SU-DHL-6 (cell line): ENCODE results near the gene PRICKLE2.

Experiments
- H2AFZ ChIP-seq: fragments of 200-600 bp; sonication (generic); 2 replicates; pipeline ENCODE4 v1.6.1; 2014; ENCODE audit warnings: low read depth, mild to moderate bottlenecking, moderate library complexity, mixed read lengths, antibody characterized with exemption, low read length; ENCODE audit not compliant: severe bottlenecking
- H3F3A ChIP-seq: fragments of 200-600 bp; shearing (Covaris generic); 2 replicates; pipeline ENCODE4 v1.6.0; 2016; ENCODE audit warnings: antibody characterized with exemption, mild to moderate bottlenecking; ENCODE audit not compliant: insufficient read depth
- H3K27ac ChIP-seq: fragments of 200-600 bp; sonication (generic); 2 replicates; pipeline ENCODE4 v1.5.1; 2016; ENCODE audit warnings: low read depth, mild to moderate bottlenecking, low read length, moderate library complexity, mixed read lengths
- H3K27me3 ChIP-seq: fragments of 200-600 bp; sonication (generic), shearing (Covaris generic); 2 replicates; pipeline ENCODE4 v1.6.0; 2014; ENCODE audit warnings: mild to moderate bottlenecking, low read length
- H3K36me3 ChIP-seq: fragments of 200-600 bp; sonication (generic); 2 replicates; pipeline ENCODE4 v1.6.1; 2014; ENCODE audit warnings: mild to moderate bottlenecking, low read length, mixed read lengths
- H3K4me2 ChIP-seq: fragments of 300-600, 200-600 bp; shearing (Covaris generic), sonication (generic); 2 replicates; pipeline ENCODE4 v1.6.0; 2014; ENCODE audit warnings: low read length, low read depth, mild to moderate bottlenecking; ENCODE audit not compliant: poor library complexity, severe bottlenecking
- H3K4me3 ChIP-seq: fragments of 200-600 bp; sonication (generic); 2 replicates; pipeline ENCODE4 v1.5.1; 2014; ENCODE audit warnings: antibody characterized with exemption, low read length, mild to moderate bottlenecking, mixed read lengths; ENCODE audit not compliant: insufficient read depth, poor library complexity, severe bottlenecking
- H3K79me2 ChIP-seq: fragments of 200-600 bp; sonication (generic); 2 replicates; pipeline ENCODE4 v1.6.1; 2014; ENCODE audit warnings: mild to moderate bottlenecking, low read length, moderate library complexity; ENCODE audit not compliant: insufficient read depth
- H3K9ac ChIP-seq: fragments of 200-600 bp; sonication (generic); 2 replicates; pipeline ENCODE4 v1.7.0; 2014; ENCODE audit warnings: mild to moderate bottlenecking, low read length
- H3K9me2 ChIP-seq: fragments of 200-600 bp; sonication (generic); replicated peaks from 2 replicates; pipeline ENCODE4 v1.6.1; 2014; ENCODE audit warnings: low read length; ENCODE audit not compliant: insufficient read depth
- H3K9me3 ChIP-seq: fragments of 200-600 bp; sonication (generic); 2 replicates; pipeline ENCODE4 v1.6.1; 2014; ENCODE audit warnings: low read length, mixed read lengths; ENCODE audit not compliant: insufficient read depth
- H4K20me1 ChIP-seq: fragments of 200-600 bp; sonication (generic); 2 replicates; pipeline ENCODE4 v1.6.1; 2014; ENCODE audit warnings: low read depth, mild to moderate bottlenecking, antibody characterized with exemption, low read length, moderate library complexity, mixed read lengths
- EZH2phosphoT487 ChIP-seq: fragments of 200-600 bp; sonication (generic), shearing (Covaris generic); conservative IDR thresholded peaks from 2 replicates; pipeline ENCODE4 v1.6.1; 2018; ENCODE audit warnings: mild to moderate bottlenecking, antibody characterized with exemption, low read length, moderate library complexity, mixed read lengths
- TF ChIP-seq, protein P1 (sequence below): fragments of 200-600 bp; sonication (generic); IDR thresholded peaks from one replicate; pipeline ENCODE4 v1.5.1; 2017; ENCODE audit warnings: antibody characterized with exemption, mild to moderate bottlenecking, low read length, moderate library complexity; ENCODE audit not compliant: insufficient read depth, poor library complexity, severe bottlenecking

The PRICKLE2 gene

DNA sequence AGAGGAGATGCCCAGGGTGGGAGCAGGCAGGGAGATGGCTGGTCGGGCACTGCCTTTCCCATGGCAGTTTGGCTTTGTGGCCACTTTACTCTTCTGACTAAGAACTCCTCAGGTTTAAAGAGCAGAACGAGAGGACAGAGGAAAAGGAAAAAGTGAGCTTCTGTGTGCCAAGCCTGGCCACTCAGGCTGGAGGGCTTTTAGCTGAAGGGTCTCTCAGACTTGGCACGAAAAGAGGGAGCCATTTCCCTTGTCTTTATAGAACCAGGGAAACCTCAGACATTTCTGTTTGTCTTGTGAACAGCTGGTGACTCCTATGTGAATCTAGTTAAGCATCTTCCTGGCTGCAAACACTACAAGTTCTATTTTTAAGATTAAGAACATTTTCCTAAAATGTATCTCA is 178.7 kb downstream of the PRICKLE2 start:
- no peak for TF ChIP-seq EZH2phosphoT487
- TF ChIP-seq, protein P1, sequence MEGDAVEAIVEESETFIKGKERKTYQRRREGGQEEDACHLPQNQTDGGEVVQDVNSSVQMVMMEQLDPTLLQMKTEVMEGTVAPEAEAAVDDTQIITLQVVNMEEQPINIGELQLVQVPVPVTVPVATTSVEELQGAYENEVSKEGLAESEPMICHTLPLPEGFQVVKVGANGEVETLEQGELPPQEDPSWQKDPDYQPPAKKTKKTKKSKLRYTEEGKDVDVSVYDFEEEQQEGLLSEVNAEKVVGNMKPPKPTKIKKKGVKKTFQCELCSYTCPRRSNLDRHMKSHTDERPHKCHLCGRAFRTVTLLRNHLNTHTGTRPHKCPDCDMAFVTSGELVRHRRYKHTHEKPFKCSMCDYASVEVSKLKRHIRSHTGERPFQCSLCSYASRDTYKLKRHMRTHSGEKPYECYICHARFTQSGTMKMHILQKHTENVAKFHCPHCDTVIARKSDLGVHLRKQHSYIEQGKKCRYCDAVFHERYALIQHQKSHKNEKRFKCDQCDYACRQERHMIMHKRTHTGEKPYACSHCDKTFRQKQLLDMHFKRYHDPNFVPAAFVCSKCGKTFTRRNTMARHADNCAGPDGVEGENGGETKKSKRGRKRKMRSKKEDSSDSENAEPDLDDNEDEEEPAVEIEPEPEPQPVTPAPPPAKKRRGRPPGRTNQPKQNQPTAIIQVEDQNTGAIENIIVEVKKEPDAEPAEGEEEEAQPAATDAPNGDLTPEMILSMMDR = no peak
- H3K9me3 ChIP-seq = no peaks in the 10 kb centered on the region
- H3K4me3 ChIP-seq = no peak overlapping the region
- H3K79me2 ChIP-seq = no peaks in the 10 kb centered on the region
- H3K9ac ChIP-seq = no peak overlapping the region
- no peak overlapping the region for H3K4me2 ChIP-seq
- no peaks in the 10 kb centered on the region for H3K36me3 ChIP-seq
- no peaks in the 10 kb centered on the region for H3K27me3 ChIP-seq
- H4K20me1 ChIP-seq = no peaks in the 10 kb centered on the region
- no peak overlapping the region for H3K27ac ChIP-seq
- H3F3A ChIP-seq = no peaks in the 10 kb centered on the region
- H2AFZ ChIP-seq = no peak overlapping the region
- H3K9me2 ChIP-seq = no peaks in the 10 kb centered on the region

DNA sequence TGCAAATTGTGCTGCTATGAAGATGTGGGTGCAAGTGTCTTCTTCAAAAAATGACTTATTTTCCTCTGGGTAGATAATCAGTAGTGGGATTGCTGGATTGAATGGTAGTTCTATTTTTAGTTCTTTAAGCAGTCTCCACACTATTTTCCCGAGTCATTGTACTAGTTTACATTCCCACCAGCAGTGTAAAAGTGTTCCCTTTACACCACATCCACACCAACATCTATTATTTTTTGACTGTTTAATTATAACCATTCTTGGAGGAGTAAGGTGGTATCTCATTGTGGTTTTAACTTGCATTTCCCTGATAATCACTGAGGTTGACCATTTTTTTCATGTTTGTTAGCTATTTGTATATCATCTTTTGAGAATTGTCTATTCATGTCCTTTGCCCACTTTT is 182.3 kb downstream of the PRICKLE2 start:
- Histone ChIP-seq H3K27me3 (no peaks in the 10 kb centered on the region), H3K9me2 (no peaks in the 10 kb centered on the region), H3K4me3 (no peak overlapping the region), H3K9me3 (no peaks in the 10 kb centered on the region), H3K9ac (no peak overlapping the region), H2AFZ (no peak overlapping the region), H3K27ac (no peak overlapping the region), H4K20me1 (no peaks in the 10 kb centered on the region), H3K36me3 (no peaks in the 10 kb centered on the region), H3K79me2 (no peaks in the 10 kb centered on the region), H3F3A (no peaks in the 10 kb centered on the region), H3K4me2 (no peak overlapping the region)
- TF ChIP-seq EZH2phosphoT487 = no peak
- TF ChIP-seq, protein P1 = no peak
